ENCODE data around the gene RANGAP1.

- no peak for TF ChIP-seq CTCF (IDR thresholded peaks at IDR 0.05)
- no peak for TF ChIP-seq EZH2 (IDR thresholded peaks at IDR 0.05; ENCODE audit: borderline replicate concordance, insufficient read depth, low read depth, low read length, poor library complexity, severe bottlenecking)
Observed at GRCh38 chr22:41215926-41216325, 70.1 kb downstream of the RANGAP1 start.

Data from B cell (primary cell).